GM23248 (cell line): ENCODE data around the gene CDK5RAP3. TPM values are rescaled to one million over a fixed set of nuclear protein-coding genes. Genes with fewer than 3 reads are reported as not detected.

ENCODE experiments used
- DNase-seq: peaks from one replicate; pipeline ENCODE4 v3.0.0-alpha.2; 2015
- H2AFZ ChIP-seq: fragments of 200-600 bp; sonication (generic); 2 replicates; pipeline ENCODE4 v1.6.1; 2016; ENCODE audit warnings: antibody characterized with exemption
- H3F3A ChIP-seq: fragments of 200-600 bp; sonication (generic); 2 replicates; pipeline ENCODE4 v1.6.1; 2016; ENCODE audit warnings: mild to moderate bottlenecking, antibody characterized with exemption, mixed run types; ENCODE audit not compliant: insufficient read depth
- H3K27ac ChIP-seq: fragments of 200-600 bp; sonication (generic); 2 replicates; pipeline ENCODE4 v1.5.1; 2016; ENCODE audit warnings: mild to moderate bottlenecking
- H3K27me3 ChIP-seq: fragments of 200-600 bp; sonication (generic); replicated peaks from 2 replicates; pipeline ENCODE4 v1.6.1; 2016; ENCODE audit warnings: mild to moderate bottlenecking; ENCODE audit not compliant: insufficient read depth
- H3K36me3 ChIP-seq: fragments of 200-600 bp; sonication (generic); 2 replicates; pipeline ENCODE4 v1.6.1; 2016; ENCODE audit warnings: low read depth, mild to moderate bottlenecking
- H3K4me1 ChIP-seq: fragments of 200-600 bp; sonication (generic); 2 replicates; pipeline ENCODE4 v1.6.1; 2016; ENCODE audit warnings: mild to moderate bottlenecking; ENCODE audit not compliant: insufficient read depth
- H3K4me2 ChIP-seq: fragments of 200-600 bp; sonication (generic); one replicate; pipeline ENCODE4 v1.6.1; 2016; ENCODE audit warnings: mild to moderate bottlenecking; ENCODE audit not compliant: unreplicated experiment
- H3K4me3 ChIP-seq: fragments of 200-600 bp; sonication (generic); 2 replicates; pipeline ENCODE4 v1.5.1; 2016; ENCODE audit warnings: mild to moderate bottlenecking
- H3K79me2 ChIP-seq: fragments of 200-600 bp; sonication (generic); 2 replicates; pipeline ENCODE4 v1.6.1; 2016; ENCODE audit warnings: mild to moderate bottlenecking; ENCODE audit not compliant: insufficient read depth
- H3K9ac ChIP-seq: fragments of 200-600 bp; sonication (generic); 2 replicates; pipeline ENCODE4 v1.6.1; 2016; ENCODE audit warnings: mild to moderate bottlenecking
- H3K9me2 ChIP-seq: fragments of 200-600 bp; sonication (generic); 2 replicates; pipeline ENCODE4 v1.6.1; 2016; ENCODE audit warnings: mixed run types, mild to moderate bottlenecking, moderate library complexity; ENCODE audit not compliant: insufficient read depth
- H3K9me3 ChIP-seq: fragments of 200-600 bp; sonication (generic); one replicate; pipeline ENCODE4 v1.6.1; 2017; ENCODE audit warnings: low read depth
- H4K20me1 ChIP-seq: fragments of 200-600 bp; sonication (generic); 2 replicates; pipeline ENCODE4 v1.6.0; 2016; ENCODE audit not compliant: insufficient read depth
- EZH2 ChIP-seq: fragments of 200-600 bp; sonication (generic); IDR thresholded peaks from 2 replicates; pipeline ENCODE4 v1.6.1; 2018; ENCODE audit warnings: antibody characterized with exemption, mild to moderate bottlenecking; ENCODE audit not compliant: insufficient read depth, poor library complexity, severe bottlenecking
- EZH2phosphoT487 ChIP-seq: fragments of 200-600 bp; sonication (generic); IDR thresholded peaks from 2 replicates; pipeline ENCODE4 v1.6.1; 2018; ENCODE audit warnings: antibody characterized with exemption, moderate library complexity, mild to moderate bottlenecking, low read depth; ENCODE audit not compliant: insufficient read depth
- WGBS, 2 experiments: methylation state at CpG; one replicate each; pipeline ENCODE4 v1.1.6; 2015 to 2017; ENCODE audit warnings: low lambda C conversion rate in 2 of 2, low coverage in 1 of 2; ENCODE audit errors: missing lambda C conversion rate in 2 of 2; 5-methylcytosine and 5-hydroxymethylcytosine counted together
- in situ Hi-C: fragments of 300-500 bp; cut with MboI; formaldehyde crosslinking; loops from 2 replicates; pipeline ENCODE4 v1.15.0; 2020
- polyA plus RNA-seq: library from polyadenylated mRNA; unstranded; fragments of >200 nt; fragmentation: Nextera tagmentation; extraction: Ambion mirVana; gene quantifications from 2 replicates; pipeline ENCODE4 v1.2.1, GENCODE V29; 2016
- total RNA-seq: library from RNA; depleted of rRNA; stranded (reverse); fragments of >200 nt; shearing (Covaris generic); gene quantifications from 2 replicates; pipeline ENCODE4 v1.2.3, GENCODE V29; 2014

The CDK5RAP3 gene
- total and polyA plus RNA-seq, 2 experiments from 2014 or later: 61.7 to 92.2 TPM

DNA sequence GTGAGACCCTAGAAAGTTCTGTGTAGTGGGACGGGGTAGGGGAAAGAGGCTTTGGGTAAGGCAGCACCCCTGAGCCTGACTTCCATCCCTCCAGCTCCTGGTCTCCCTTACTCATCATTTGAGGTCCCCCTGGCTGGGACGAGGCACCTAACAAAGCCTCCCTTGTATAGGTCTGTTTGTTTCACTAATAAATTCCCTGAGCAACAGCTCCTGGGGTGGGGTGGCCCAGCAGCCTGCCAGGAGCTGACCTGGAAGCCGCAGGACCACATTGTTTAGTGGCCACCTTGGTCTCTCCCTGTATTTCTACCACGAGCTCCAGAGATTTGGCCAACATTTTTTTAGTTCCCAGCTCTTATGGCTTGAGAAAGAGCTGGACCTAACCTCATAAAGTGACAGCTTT is 20.5 kb upstream of the CDK5RAP3 start:
- in situ Hi-C loops: no loop called here
- TF ChIP-seq EZH2phosphoT487: no peak
- TF ChIP-seq EZH2: no peak
- Histone ChIP-seq H3K9ac (no peak overlapping the region), H3K79me2 (no peaks in the 10 kb centered on the region), H3K36me3 (no peaks in the 10 kb centered on the region), H2AFZ (no peak overlapping the region), H3K4me3 (no peak overlapping the region), H3F3A (no peaks in the 10 kb centered on the region), H3K27ac (no peak overlapping the region), H3K9me3 (no peaks in the 10 kb centered on the region), H4K20me1 (no peaks in the 10 kb centered on the region), H3K4me2 (no peak overlapping the region), H3K4me1 (peaks cover 5% of the 10 kb centered on the region; the same call in 1 of the 2 replicates), H3K9me2 (no peaks in the 10 kb centered on the region), H3K27me3 (no peaks in the 10 kb centered on the region)
- DNase-seq: no peak
- 92 to 94% methylated on average over 4 of the region's 4 CpGs for WGBS, 2 experiments

GRCh38 chr17:47952171-47953021 is 18.5 kb upstream of the CDK5RAP3 start:
- Histone ChIP-seq H4K20me1 (no peaks in the 10 kb centered on the region), H3K36me3 (no peaks in the 10 kb centered on the region), H3K27me3 (no peaks in the 10 kb centered on the region), H3K27ac (no peak overlapping the region), H3K79me2 (no peaks in the 10 kb centered on the region), H3K9ac (no peak overlapping the region), H3K4me2 (no peak overlapping the region), H2AFZ (no peak overlapping the region), H3K9me3 (no peaks in the 10 kb centered on the region), H3K9me2 (no peaks in the 10 kb centered on the region), H3K4me3 (no peak overlapping the region), H3K4me1 (peaks cover 5% of the 10 kb centered on the region; the same call in 1 of the 2 replicates), H3F3A (no peaks in the 10 kb centered on the region)
- TF ChIP-seq EZH2phosphoT487 (no peak), EZH2 (no peak)
- in situ Hi-C loops: no loop called here
- 87 to 88% methylated on average over 12 of the region's 12 CpGs for WGBS, 2 experiments
- DNase-seq: no peak

DNA sequence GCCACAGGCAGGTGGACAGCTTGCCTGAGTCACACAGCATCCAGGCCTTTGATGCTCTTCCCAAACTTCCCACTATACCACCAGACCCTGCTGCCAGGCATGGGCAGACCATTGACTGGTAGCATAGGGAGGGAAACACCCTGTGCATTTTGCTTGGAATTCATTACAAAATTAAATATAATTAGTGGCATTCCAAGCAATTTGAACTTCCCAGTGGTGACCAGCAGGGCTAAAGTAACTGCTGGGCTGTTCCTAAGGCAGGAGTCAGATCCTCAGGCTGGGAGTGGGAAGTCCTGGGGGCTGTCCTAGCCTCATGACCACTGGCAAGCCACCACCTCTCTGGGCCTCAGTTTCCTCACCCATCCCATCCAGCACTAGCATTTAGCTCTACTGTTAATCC is 17.0 kb upstream of the CDK5RAP3 start:
- Histone ChIP-seq H3K9me3 (no peaks in the 10 kb centered on the region), H3K4me2 (no peak overlapping the region), H3K36me3 (no peaks in the 10 kb centered on the region), H3K79me2 (no peaks in the 10 kb centered on the region), H3K9me2 (no peaks in the 10 kb centered on the region), H3K27ac (no peak overlapping the region), H3K27me3 (no peaks in the 10 kb centered on the region), H4K20me1 (no peaks in the 10 kb centered on the region), H3K4me1 (peaks cover 5% of the 10 kb centered on the region; the same call in 1 of the 2 replicates), H3K9ac (no peak overlapping the region), H3K4me3 (no peak overlapping the region), H2AFZ (no peak overlapping the region), H3F3A (no peaks in the 10 kb centered on the region)
- in situ Hi-C loops: no loop called here
- TF ChIP-seq EZH2 (no peak), EZH2phosphoT487 (no peak)
- DNase-seq: no peak

DNA sequence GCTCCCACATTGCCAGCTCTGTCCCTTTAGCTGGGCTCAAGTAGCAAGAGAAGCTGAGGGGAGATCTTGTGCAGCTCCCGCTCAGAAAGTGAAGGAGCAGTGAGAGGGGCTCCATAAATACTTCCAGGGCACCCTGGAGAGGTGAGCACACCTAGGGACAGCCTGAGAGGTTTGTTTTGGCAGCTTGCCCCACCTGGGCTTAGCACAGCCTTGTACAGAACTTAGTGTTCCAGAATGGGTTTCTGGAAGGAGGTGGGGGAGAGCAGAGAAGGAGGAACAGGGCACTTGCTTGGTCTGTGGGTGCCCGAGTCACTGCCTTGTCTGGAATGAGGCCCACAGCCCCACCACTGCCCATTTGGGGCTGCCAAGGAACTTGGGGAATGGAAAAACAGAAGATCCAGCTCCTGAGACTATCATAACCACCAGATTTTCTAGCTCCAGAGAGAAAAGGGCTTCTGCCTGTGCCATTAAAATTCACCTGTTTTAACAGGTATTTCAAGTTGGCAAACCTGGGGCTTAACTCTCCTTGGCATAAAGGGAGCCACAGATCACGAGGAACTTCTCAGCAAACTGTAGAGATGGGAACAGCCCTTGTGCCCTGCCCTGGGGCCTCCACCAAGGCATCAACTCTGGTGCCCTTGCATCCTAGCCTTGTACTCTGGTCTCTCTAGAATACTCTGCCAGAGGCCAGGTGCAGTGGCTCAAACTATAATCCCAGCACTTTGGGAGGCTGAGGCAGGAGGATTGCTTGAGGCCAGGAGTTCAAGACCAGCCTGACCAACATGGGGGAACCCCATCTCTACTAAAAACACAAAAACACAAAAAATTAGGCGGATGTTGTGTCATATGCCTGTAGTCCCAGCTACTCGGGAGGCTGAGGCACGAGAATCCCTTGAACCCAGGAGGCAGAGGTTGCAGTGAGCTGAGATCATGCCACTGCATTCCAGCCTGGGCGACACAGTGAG is 15.1 kb upstream of the CDK5RAP3 start:
- DNase-seq: no peak

More for the DNA sequence above, 15.1 kb upstream of the CDK5RAP3 start:
- Histone ChIP-seq H3K36me3 (no peaks in the 10 kb centered on the region), H3K9me3 (no peaks in the 10 kb centered on the region), H3K9ac (no peak overlapping the region), H3K4me2 (no peak overlapping the region), H3K27ac (no peak overlapping the region), H3K4me3 (no peak overlapping the region), H3K79me2 (no peaks in the 10 kb centered on the region), H2AFZ (no peak overlapping the region), H3K4me1 (no peaks in the 10 kb centered on the region), H3F3A (no peaks in the 10 kb centered on the region), H4K20me1 (no peaks in the 10 kb centered on the region), H3K9me2 (no peaks in the 10 kb centered on the region), H3K27me3 (no peaks in the 10 kb centered on the region)
- WGBS, 2 experiments: 84 to 87% methylated on average over 7 of the region's 7 CpGs
- in situ Hi-C loops: no loop called here
- TF ChIP-seq EZH2 (no peak), EZH2phosphoT487 (no peak)
